NCI-H345 treated with DMSO at 0.1 percent for 48 hours (cell line): ENCODE data around the gene CCDC175.
A peak's percentile ranks its signal among the peaks of the same experiment; 100 is the strongest.

Source experiments
- DNase-seq: peaks from one replicate; lab custom pipeline; 2025; ENCODE audit not compliant: unreplicated experiment; lab: John Stamatoyannopoulos, UW

The CCDC175 gene

DNA sequence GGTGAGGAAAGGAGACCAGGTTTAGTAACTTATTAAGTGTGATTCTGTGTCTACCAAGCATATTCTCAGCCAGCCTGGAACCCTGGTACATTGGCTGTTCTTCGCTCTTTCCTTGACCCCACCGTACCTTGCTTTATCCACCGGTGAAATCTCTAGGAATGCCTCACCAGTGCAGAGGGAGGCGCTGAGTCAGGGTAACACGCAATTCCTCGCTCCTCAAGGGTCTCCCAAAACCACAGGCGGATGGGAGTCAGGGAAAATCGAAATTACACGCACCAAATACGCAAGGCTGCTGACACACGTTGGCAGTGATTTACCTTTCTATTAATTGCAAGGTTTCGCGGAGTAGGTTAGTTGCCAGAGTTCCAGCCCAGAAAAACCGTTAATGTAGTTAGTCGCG lies 93.2 kb downstream of the CCDC175 start:
- no peak for DNase-seq

DNA sequence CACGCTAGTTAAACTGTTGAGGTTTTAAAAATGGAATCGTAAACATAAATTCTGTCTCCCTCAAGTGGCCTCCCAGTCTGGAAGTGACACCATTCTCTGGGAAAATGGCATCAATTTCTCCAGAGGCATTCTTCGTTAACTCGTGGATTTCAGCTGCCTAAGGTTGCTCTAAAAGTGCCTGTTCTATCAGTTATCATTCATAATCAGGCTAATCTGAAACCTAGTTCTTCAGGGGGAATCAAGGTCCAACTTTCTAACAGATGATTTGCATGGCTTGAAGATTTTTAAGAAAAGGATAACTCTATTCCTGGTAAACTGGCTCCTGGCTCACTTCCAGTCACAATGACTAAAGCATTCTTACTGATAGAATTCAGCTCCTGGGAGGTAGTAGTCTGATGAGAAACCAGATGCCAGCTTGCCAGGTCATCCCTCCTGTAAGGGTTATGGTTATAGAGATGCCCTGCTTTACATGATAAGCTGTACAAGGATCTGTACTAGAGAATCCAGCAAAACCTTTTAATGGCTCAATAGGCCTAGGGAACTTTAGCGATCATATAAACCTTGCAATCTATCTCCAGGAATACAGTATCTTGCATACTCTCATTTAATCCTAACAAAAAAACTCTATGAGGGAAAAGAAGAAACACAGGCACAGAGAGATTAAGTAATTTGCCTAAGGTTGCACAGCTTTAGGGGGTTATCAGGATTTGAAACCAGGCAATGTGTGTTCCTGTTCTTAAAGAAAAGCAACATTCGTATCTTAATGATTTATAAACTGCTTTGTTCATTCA lies 93.9 kb downstream of the CCDC175 start:
- DNase-seq = no peak

DNA sequence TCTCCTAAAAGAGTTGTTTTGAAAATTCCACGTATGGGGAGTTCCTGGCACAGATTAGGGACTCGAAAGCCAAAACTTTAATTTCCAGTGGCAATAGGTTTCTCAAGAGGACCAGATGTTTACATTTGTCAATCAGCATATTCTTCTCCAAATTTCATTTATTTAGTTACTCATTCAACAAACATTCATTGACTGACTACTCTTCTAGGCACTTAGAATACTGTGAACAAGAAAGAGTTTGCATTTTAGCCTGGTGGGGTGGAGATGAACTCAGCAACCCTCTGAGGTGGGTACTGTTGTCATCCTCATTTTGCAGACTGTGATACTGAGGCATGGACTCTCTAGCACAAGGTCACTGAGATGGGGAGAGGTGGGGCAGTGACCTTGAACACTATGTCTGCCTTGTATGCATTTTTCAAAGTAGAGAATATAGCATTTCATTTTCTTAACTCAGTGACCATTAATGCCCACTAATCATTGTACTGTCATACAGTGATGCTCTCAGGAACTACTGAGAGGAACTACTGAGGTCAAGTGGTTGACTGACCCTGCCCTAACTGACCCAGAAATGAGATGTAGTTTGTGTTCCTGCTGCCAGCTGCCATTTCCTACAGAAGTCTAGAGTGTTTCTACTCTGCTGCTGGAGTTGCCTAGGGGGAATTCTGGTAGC lies 94.6 kb downstream of the CCDC175 start:
- no peak for DNase-seq

DNA sequence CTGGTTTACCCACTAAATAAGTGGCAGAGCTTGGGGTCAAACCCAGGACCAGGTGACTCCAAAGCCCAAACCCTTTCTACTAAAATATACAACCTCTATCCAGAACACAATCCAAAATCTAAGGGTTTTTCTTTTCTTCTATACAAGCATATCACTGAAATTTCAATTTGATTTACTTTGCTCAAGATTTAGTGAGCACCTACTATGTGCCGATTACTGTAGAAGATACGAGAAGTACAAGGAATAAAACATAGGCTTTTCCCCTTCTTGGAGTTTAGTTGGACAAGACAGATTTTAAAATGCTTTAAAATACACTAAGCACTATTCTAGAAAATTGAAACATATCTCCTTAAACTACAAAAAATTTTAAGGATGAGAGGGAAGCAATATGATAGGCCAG lies 95.2 kb downstream of the CCDC175 start:
- no peak for DNase-seq

DNA sequence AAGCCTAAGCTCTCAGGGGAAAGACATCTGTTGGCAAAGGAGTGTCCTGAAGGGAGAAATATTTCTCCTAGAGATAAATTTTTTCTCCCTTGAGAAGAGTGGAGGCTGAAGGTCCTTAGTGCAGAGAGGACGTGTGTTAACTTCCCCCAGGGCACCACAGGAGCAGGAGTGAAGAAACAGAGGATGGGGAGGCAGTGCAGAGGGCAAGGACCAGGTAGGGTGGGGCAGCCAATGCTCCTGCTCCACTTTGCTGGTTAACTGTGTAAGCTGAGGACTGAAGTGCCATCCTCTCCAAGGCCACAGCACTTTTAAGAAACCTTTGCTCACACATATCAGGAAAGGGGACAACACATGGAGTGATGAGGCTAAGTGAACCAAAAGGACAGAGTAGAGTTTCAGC lies 96.4 kb downstream of the CCDC175 start:
- DNase-seq = no peak

DNA sequence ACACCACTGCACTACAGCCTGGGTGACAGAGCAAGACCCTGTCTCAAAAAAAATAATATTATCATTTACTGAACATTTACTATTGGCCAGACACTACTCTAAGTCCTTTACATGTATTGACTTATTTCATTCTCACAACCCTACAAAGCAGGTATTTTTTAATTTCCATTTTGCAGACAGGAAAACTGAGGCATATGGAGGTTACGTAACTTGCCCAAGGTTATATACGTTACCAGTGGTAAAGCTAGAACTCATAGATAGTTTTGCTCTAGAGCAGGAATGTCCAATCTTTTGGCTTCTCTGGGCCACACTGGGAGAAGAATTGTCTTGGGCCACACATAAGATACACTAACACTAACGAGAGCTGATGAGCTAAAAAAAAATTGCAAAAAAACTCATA lies 98.1 kb downstream of the CCDC175 start:
- no peak for DNase-seq

DNA sequence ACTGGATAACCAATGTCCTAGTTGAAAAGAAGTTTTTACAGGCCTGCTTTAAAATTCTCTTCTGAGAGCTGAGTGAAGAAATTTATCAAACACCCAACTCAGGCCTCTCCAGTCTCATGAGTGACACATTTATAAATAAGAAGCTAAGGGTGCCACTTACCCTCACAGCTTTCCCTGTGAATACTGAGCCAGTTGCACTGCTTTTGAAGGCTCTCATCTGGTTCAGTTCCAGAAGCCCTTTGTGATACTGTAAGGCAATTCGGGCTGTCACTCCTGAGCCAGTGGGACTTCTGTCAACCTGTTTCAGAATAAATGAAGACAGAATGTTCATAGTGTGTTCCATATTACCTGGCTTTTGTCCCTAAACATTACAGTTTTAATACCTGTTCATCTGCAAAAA lies 100.9 kb downstream of the CCDC175 start:
- no peak for DNase-seq

DNA sequence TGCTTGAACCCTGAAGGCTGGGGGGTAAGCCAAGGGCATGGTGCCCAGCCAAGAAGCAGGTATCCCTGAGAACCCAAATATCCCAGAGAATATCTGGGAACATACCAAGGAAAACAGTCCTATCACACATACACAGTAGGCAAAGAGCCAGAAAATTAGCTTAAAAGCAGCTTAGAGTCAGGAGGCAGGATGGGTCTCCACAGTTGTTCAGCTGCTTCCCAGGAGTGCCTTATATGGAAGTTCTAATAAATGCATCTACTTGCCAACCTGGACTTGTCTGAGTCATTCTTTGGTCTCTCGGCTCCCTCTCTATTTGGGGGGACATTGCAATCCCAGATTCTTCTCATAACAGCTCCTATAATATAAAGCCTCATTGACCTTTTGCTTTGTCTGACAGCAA lies 102.4 kb downstream of the CCDC175 start:
- DNase-seq = no peak

DNA sequence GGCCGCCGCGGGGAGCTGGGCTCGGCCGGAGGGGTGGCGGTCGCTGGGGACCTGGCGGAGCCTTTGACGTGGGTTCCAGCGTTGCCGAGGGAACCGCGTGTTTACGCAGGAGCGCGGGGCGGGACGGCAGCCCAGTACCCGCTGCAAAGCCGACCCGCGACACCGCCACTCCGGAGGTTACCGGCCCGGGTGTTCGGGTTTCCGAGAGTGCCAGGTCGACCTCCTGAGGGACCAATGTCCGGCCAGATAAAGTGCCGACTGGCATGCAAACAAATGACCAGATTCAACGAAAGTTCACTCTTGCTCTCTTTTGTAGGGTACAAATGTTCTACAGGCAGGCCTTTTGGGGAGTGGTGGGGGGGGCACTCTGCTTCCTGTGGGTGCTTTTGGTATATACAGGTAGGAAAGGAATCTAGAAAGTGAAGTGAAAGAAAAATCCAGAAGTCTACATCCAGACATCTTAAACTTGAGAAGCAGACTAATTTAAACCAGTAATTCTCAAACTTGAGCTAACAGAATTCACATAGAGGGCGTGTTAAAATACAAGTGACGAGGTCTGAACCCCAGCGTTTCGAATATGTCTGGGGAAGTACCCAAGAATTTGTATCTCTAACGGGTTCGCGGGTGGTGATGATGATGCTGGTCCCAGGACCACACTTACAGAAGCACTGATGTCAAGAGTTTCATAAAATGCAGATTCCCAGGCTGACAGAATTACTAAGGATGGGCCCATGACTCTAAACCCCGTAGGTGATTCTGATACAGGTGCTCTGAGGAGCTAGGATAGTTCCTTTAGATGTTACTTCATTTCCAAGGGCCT lies 111.1 kb downstream of the CCDC175 start, which contains the start of gene GPR135:
GPR135 (minus strand) TSS at position 65 of the 820 bp plus-strand sequence. CDS start 154 bp downstream, outside the sequence.
- DNase-seq = no peak

DNA sequence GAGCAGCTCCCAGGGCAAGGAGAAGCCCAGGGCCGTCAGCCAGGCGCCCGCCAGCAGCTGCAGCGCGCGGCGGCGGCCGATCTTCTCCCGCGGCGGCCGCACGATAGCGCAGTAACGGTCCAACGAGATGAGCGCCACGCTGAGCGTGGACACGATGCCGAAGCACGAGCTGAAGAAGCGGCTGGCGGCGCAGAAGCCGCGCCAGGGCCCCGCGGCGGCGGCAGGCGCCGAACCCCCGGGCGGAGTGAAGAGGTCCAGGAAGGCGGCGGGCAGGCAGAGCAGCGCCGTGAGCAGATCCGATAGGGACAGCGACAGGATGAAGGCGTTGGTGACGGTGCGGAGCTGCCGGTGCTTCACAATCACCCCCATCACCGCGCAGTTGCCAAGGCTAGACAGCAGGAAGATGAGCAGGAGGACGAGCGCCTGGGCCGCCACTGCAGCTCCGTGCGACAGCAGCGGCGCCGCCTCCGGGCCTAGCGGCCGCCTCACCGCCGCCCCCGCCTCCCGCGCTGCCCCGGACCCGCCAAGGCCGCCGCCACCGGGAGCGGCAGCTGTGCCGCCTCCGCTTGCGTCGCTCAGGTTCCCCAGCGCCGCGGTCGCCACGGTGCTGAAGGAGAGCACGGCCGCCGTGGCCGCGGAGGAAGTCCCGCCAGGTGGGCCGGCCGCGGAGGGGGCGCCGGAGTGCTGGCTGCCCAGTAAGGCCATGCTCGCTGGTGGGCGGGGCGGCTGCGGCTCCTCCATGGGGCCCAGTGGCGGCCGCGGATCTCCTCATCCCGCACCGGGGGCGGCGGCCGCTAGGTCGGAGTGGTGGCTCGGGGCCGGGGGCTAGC lies 111.9 kb downstream of the CCDC175 start:
- DNase-seq = peak; percentile 38

DNA sequence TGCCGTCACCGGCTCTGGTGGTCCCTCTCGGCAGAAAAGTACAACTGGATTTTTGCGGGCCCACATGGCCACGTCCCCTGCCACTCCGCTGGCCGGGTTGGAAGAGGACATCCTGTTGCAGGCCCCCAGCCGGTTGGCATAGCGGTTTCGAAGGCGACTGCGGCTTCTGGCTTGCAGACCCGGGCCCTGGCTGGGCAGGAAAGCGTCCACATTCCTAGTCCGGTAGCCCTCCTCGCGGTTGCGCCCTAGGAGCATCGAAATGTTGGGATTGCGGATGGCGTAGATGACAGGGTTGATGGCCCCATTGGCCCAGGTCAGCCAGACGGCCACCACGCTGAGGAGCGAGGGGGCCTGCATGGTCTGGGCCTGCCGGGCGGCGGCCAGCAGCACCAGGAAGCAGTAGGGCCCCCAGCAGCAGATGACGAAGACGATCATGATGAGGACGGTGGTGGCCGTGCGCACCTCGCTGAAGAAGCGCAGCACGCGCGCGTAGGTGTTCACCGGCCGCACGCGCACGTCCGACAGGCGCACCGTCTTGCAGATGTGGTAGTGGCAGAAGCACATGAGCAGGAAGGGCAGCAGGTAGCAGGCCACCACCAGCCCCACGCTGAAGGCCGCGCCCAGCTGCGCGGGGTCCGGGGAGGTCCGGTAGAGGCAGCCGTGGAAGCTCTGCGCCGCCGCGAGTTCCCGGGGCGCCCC lies 112.7 kb downstream of the CCDC175 start:
- DNase-seq = no peak

DNA sequence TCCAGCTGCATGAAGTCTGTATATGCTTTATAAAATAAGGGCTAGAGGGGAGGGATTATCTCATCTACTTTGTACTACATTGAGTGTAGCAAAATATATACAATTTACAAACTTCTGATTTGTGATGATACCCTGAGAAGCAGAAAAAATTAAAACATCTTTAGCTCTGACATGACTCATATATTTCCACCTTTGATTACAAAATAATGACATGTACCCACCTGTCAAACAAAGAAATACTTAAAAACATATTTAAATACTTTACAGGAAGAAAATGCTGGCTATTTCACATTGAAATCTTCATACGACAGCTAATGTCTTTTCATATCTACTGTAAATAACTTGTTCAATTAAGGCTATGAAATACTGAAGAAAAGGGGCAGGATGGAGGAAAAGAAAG lies 114.7 kb downstream of the CCDC175 start:
- no peak for DNase-seq

DNA sequence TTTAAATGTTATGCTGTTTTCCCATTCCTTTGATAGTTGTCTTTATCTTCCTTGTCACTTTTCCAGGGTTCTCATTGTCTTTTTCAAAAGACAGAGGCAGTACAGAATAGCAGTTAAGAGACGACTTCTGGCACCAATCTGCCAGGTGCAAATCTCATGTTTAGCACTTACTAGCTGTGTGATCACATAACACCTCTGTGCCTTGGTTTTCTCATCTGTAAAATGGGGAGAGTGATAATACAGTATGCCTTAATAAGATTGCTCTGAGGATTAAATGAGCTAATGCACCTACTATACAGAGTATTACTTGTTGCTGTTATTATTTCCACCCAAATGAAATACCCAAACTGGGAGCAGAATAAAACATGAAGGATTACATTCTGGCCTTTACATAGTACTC lies 116.2 kb downstream of the CCDC175 start:
- DNase-seq = no peak

DNA sequence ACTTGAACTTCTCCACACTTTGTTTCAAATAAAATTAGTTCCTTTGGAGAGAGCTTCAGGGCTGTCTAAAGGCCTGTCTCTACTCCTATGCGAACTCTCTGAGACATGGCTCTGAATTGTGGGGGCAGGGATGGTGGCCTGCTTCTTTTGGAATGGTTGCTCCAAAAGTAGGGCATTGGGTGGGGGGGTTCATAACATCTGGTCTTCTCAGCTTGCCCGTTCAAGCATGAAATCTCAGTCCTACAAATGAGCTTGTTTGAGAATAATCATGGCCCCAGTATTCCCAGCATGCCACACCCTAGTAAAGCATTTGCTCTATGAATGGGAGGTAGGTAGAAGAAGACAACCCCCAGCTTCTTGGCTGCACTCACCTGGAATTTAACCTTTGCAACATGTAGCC lies 118.1 kb downstream of the CCDC175 start:
- no peak for DNase-seq

DNA sequence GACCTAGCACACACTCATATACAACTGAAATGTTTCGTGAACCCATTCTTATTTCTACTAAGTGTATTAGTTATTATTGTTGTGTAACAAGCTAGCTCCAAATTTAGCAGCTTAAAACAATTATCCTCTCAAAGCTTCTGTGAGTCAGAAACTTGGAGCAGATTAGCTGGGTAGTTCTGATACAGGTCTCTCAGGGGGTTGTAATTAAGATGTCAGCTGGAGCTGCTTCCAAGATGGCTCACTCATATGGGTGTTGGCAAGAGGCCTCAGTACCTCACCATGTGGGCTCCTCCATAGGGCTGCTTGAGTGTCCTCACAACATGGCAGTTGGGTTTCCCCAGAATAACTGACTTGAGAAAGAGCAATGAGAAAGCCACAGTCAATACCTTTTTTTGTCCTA lies 121.2 kb downstream of the CCDC175 start:
- no peak for DNase-seq
